IMR-90 (cell line): ENCODE results near the gene OR6C2. TPM values are rescaled to one million over a fixed set of nuclear protein-coding genes. Genes with fewer than 3 reads are reported as not detected.

Experiments
- ATAC-seq: fragments of 200-7000 bp; cut with Tn5 transposase; 2 replicates; pipeline ENCODE4 v1.9.1; 2020; ENCODE audit warnings: low read depth, mild to moderate bottlenecking, moderate library complexity
- BruUV-seq: library from RNA; stranded (reverse); fragments of 400-500 nt; replicated peaks from 2 replicates; lab custom pipeline; 2021; lab: Mats Ljungman, UMichigan
- CTCF ChIA-PET: fragments of 300-600 bp; formaldehyde crosslinking; extraction: SDS; loops from one replicate; lab custom pipeline; 2021; ENCODE audit warnings: antibody characterized with exemption; lab: Yijun Ruan, JAX
- POLR2A ChIA-PET: fragments of 300-600 bp; sonication (Branson Sonifier 250); formaldehyde crosslinking; loops from one replicate; lab custom pipeline; 2022; ENCODE audit warnings: antibody characterized with exemption; ENCODE audit not compliant: unreplicated experiment; lab: Charles Lee
- DNase-seq: peaks from one replicate; pipeline ENCODE4 v3.0.0; 2013
- H2AFZ ChIP-seq: replicated peaks from 2 replicates; pipeline ENCODE3; 2013; ENCODE audit warnings: low read length, mild to moderate bottlenecking; ENCODE audit not compliant: poor library complexity
- H2AK5ac ChIP-seq: 2 replicates; pipeline ENCODE4 v1.6.1; 2013; ENCODE audit warnings: low read depth, low read length, inconsistent platforms
- H2AK9ac ChIP-seq: replicated peaks from 2 replicates; pipeline ENCODE3; 2013; ENCODE audit warnings: mild to moderate bottlenecking, low read depth, low read length, moderate library complexity; ENCODE audit not compliant: poor library complexity
- H2BK120ac ChIP-seq: 2 replicates; pipeline ENCODE4 v1.6.1; 2013; ENCODE audit warnings: low read depth, low read length, inconsistent platforms
- H2BK15ac ChIP-seq: 3 replicates; pipeline ENCODE4 v1.6.1; 2013; ENCODE audit warnings: low read depth, low read length, inconsistent platforms
- H2BK20ac ChIP-seq: 2 replicates; pipeline ENCODE4 v1.6.1; 2013; ENCODE audit warnings: low read depth, mild to moderate bottlenecking, inconsistent platforms, low read length, moderate library complexity
- H2BK5ac ChIP-seq: 2 replicates; pipeline ENCODE4 v1.6.1; 2013; ENCODE audit warnings: mild to moderate bottlenecking, low read depth, low read length, inconsistent platforms; ENCODE audit not compliant: poor library complexity, severe bottlenecking
- H3K14ac ChIP-seq: replicated peaks from 2 replicates; pipeline ENCODE4 v1.6.1; 2013; ENCODE audit warnings: low read depth, low read length, inconsistent platforms
- H3K18ac ChIP-seq: 2 replicates; pipeline ENCODE4 v1.6.1; 2013; ENCODE audit warnings: low read depth, low read length, control low read depth
- H3K23ac ChIP-seq: 2 replicates; pipeline ENCODE4 v1.6.1; 2013; ENCODE audit warnings: low read depth, low read length, inconsistent platforms
- H3K27ac ChIP-seq: 2 replicates; pipeline ENCODE4 v1.5.1; 2013; ENCODE audit warnings: mild to moderate bottlenecking, control low read depth, low read length; ENCODE audit not compliant: insufficient read depth
- H3K27me3 ChIP-seq: 2 replicates; pipeline ENCODE4 v1.6.1; 2013; ENCODE audit warnings: low read length; ENCODE audit not compliant: control insufficient read depth, insufficient read depth
- H3K36me3 ChIP-seq: 2 replicates; pipeline ENCODE4 v1.6.1; 2013; ENCODE audit warnings: low read length, mixed read lengths; ENCODE audit not compliant: control insufficient read depth, insufficient read depth
- H3K4ac ChIP-seq: 2 replicates; pipeline ENCODE4 v1.6.1; 2013; ENCODE audit warnings: low read depth, low read length, inconsistent platforms
- H3K4me1 ChIP-seq: 2 replicates; pipeline ENCODE4 v1.6.1; 2013; ENCODE audit warnings: low read length, mixed read lengths; ENCODE audit not compliant: control insufficient read depth, insufficient read depth
- H3K4me2 ChIP-seq: 2 replicates; pipeline ENCODE4 v1.6.1; 2013; ENCODE audit warnings: low read depth, mild to moderate bottlenecking, control low read depth, low read length, moderate library complexity
- H3K4me3 ChIP-seq: 2 replicates; pipeline ENCODE4 v1.5.1; 2013; ENCODE audit warnings: low read depth, mild to moderate bottlenecking, control low read depth, low read length, moderate library complexity; ENCODE audit not compliant: insufficient read depth
- H3K56ac ChIP-seq: 2 replicates; pipeline ENCODE4 v1.6.1; 2013; ENCODE audit warnings: low read length, inconsistent platforms; ENCODE audit not compliant: insufficient read depth; ENCODE audit errors: extremely low read depth
- H3K79me1 ChIP-seq, 2 experiments: 2 replicates each; pipeline ENCODE4 v1.6.1; 2013; ENCODE audit warnings: low read length in 2 of 2, inconsistent platforms in 1 of 2, low read depth in 1 of 2
- H3K9ac ChIP-seq: 2 replicates; pipeline ENCODE4 v1.6.1; 2013; ENCODE audit warnings: low read depth, low read length, control low read depth
- H3K9me1 ChIP-seq: 2 replicates; pipeline ENCODE4 v1.6.1; 2013; ENCODE audit warnings: low read length, inconsistent platforms; ENCODE audit not compliant: insufficient read depth
- H3K9me3 ChIP-seq: 2 replicates; pipeline ENCODE4 v1.6.1; 2013; ENCODE audit warnings: low read length; ENCODE audit not compliant: control insufficient read depth, insufficient read depth
- H4K20me1 ChIP-seq: 2 replicates; pipeline ENCODE4 v1.6.1; 2013; ENCODE audit warnings: low read length, inconsistent platforms; ENCODE audit not compliant: insufficient read depth
- H4K5ac ChIP-seq: 2 replicates; pipeline ENCODE4 v1.6.1; 2013; ENCODE audit warnings: mild to moderate bottlenecking, low read depth, low read length, control low read depth
- H4K8ac ChIP-seq, 2 experiments: 2 replicates each; pipeline ENCODE4 v1.6.1; 2013; ENCODE audit warnings: low read depth in 2 of 2, low read length in 2 of 2, control low read depth in 1 of 2, inconsistent platforms in 1 of 2
- H4K91ac ChIP-seq: 2 replicates; pipeline ENCODE4 v1.6.1; 2013; ENCODE audit warnings: low read depth, low read length, inconsistent platforms; ENCODE audit not compliant: insufficient read depth
- BHLHE40 ChIP-seq: fragments of 150-350 bp; IDR thresholded peaks from 2 replicates; pipeline ENCODE4 v1.6.1; 2016; ENCODE audit warnings: mild to moderate bottlenecking, low read depth, low read length
- CEBPB ChIP-seq: IDR thresholded peaks from 2 replicates; pipeline ENCODE4 v1.6.1; 2012; ENCODE audit warnings: low read depth, low read length, improper control_type of control experiment
- CHD1 ChIP-seq: IDR thresholded peaks from 2 replicates; pipeline ENCODE4 v1.6.1; 2012; ENCODE audit warnings: low read depth, low read length, improper control_type of control experiment
- FOS ChIP-seq: fragments of 150-350 bp; IDR thresholded peaks from 2 replicates; pipeline ENCODE4 v1.6.1; 2016; ENCODE audit warnings: low read depth, low read length
- MAFK ChIP-seq: IDR thresholded peaks from 2 replicates; pipeline ENCODE4 v1.6.1; 2012; ENCODE audit warnings: low read depth, low read length, improper control_type of control experiment
- MAZ ChIP-seq: IDR thresholded peaks from 2 replicates; pipeline ENCODE4 v1.6.1; 2012; ENCODE audit warnings: low read depth, mild to moderate bottlenecking, low read length, improper control_type of control experiment, moderate library complexity, borderline replicate concordance
- MXI1 ChIP-seq: IDR thresholded peaks from 2 replicates; pipeline ENCODE4 v1.6.1; 2012; ENCODE audit warnings: low read depth, mild to moderate bottlenecking, low read length, moderate library complexity, borderline replicate concordance
- NFE2L2 ChIP-seq: fragments of 150-350 bp; IDR thresholded peaks from 2 replicates; pipeline ENCODE4 v1.6.1; 2016; ENCODE audit warnings: low read depth, mild to moderate bottlenecking, low read length
- POLR2A ChIP-seq: IDR thresholded peaks from 2 replicates; pipeline ENCODE4 v1.6.1; 2012; ENCODE audit warnings: mild to moderate bottlenecking, low read depth, low read length
- RAD21 ChIP-seq: IDR thresholded peaks from 2 replicates; pipeline ENCODE4 v1.6.1; 2012; ENCODE audit warnings: low read length, improper control_type of control experiment
- RCOR1 ChIP-seq: IDR thresholded peaks from 2 replicates; pipeline ENCODE4 v1.6.1; 2012; ENCODE audit warnings: mild to moderate bottlenecking, low read length, improper control_type of control experiment; ENCODE audit not compliant: insufficient replicate concordance
- RFX5 ChIP-seq: IDR thresholded peaks from 2 replicates; pipeline ENCODE4 v1.8.0; 2012; ENCODE audit warnings: low read depth, mild to moderate bottlenecking, low read length, moderate library complexity
- SMC3 ChIP-seq: fragments of 150-350 bp; IDR thresholded peaks from 2 replicates; pipeline ENCODE4 v1.6.1; 2016; ENCODE audit warnings: low read depth, mild to moderate bottlenecking, antibody characterized with exemption, low read length, moderate library complexity
- WGBS, 2 experiments: methylation state at CpG; one replicate each; pipeline versions ENCODE4 v1.1.5 to v1.1.7; 2013; ENCODE audit warnings: missing lambda C conversion rate in 2 of 2; ENCODE audit not compliant: insufficient read length in 1 of 2; ENCODE audit errors: extremely low coverage in 2 of 2; 5-methylcytosine and 5-hydroxymethylcytosine counted together
- dilution Hi-C: fragments of 300-500 bp; cut with HindIII; formaldehyde crosslinking; loops from one replicate; pipeline ENCODE4 v1.14.3; 2018; ENCODE audit warnings: low sequenced_read_pairs; ENCODE audit not compliant: unreplicated experiment
- in situ Hi-C: fragments of 300-500 bp; cut with MboI; formaldehyde crosslinking; loops from 3 replicates; pipeline ENCODE4 v1.14.3; 2019; ENCODE audit warnings: low sequenced_read_pairs, inconsistent platforms, mixed read lengths
- intact Hi-C: fragments of 100-400 bp; cut with micrococcal nuclease; formaldehyde crosslinking; loops from 2 replicates; pipeline ENCODE4 v1.10.0; 2022
- polyA plus RNA-seq, 3 experiments: library from polyadenylated mRNA; depleted of rRNA; stranded (reverse); fragments of >200 nt; gene quantifications; 2 replicates each; pipeline ENCODE4 v1.2.3, GENCODE V29; 2012; ENCODE audit warnings: low replicate concordance in 1 of 3
- total RNA-seq: library from RNA; depleted of rRNA; stranded (reverse); fragments of >200 nt; gene quantifications from 2 replicates; pipeline ENCODE4 v1.2.3, GENCODE V29; 2012
- TF ChIP-seq, protein P1 (sequence below): fragments of 150-350 bp; IDR thresholded peaks from 2 replicates; pipeline ENCODE4 v1.6.1; 2017; ENCODE audit warnings: mild to moderate bottlenecking, antibody characterized with exemption, low read length, low read depth
- TF ChIP-seq, protein P2 (sequence below): conservative IDR thresholded peaks from 2 replicates; pipeline ENCODE4 v1.5.1; 2012; ENCODE audit warnings: mild to moderate bottlenecking, low read depth, low read length, improper control_type of control experiment
- TF ChIP-seq, protein P3 (sequence below): fragments of 150-350 bp; IDR thresholded peaks from 2 replicates; pipeline ENCODE4 v1.6.1; 2016; ENCODE audit warnings: low read depth, mild to moderate bottlenecking, low read length, moderate library complexity, borderline replicate concordance

OR6C2 gene
- total and polyA plus RNA-seq, 2 of the 4 experiments (the other 2 are of a cell fraction) = not detected

DNA sequence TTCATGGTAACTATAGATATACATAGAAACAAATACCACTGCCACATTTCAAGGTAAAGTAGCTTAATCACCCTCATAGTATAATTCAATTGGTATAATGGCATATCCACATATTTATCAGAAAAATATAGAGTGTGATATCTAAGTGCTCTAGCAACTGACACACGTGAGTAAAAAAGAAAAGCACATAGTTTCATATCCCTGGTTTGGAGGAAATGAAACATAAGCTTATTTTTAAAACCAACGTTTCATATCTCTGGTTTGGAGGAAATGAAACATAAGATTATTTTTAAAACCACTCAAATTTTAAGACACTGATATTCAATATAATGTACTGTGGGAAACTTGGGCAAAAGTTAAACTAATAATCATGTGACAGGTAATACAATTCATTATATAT, 24.0 kb downstream of the OR6C2 start:
- H3K27ac ChIP-seq = no peak overlapping the region
- H2AK5ac ChIP-seq = no peak overlapping the region
- no TSS peak for BruUV-seq
- H2BK15ac ChIP-seq = no peak overlapping the region
- no peak overlapping the region for H4K5ac ChIP-seq
- no peaks in the 10 kb centered on the region for H3K9me1 ChIP-seq
- H3K23ac ChIP-seq = no peak overlapping the region
- no peak for DNase-seq
- no peak overlapping the region for H2BK20ac ChIP-seq
- H2AFZ ChIP-seq = no peak overlapping the region
- ATAC-seq = no peak
- no peak overlapping the region for H2BK120ac ChIP-seq
- in situ Hi-C loops = no loop called here
- ChIA-PET POLR2A (no interaction called here), CTCF (no interaction called here)
- no peaks in the 10 kb centered on the region for H3K4me1 ChIP-seq
- no peak overlapping the region for H2BK5ac ChIP-seq
- TF ChIP-seq CEBPB (no peak), MAFK (no peak), NFE2L2 (no peak), MAZ (no peak), SMC3 (no peak), FOS (no peak), RCOR1 (no peak), BHLHE40 (no peak), CHD1 (no peak), RFX5 (no peak), MXI1 (no peak), POLR2A (no peak), RAD21 (no peak)
- TF ChIP-seq, protein P1, sequence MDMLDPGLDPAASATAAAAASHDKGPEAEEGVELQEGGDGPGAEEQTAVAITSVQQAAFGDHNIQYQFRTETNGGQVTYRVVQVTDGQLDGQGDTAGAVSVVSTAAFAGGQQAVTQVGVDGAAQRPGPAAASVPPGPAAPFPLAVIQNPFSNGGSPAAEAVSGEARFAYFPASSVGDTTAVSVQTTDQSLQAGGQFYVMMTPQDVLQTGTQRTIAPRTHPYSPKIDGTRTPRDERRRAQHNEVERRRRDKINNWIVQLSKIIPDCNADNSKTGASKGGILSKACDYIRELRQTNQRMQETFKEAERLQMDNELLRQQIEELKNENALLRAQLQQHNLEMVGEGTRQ = no peak
- TF ChIP-seq, protein P2, sequence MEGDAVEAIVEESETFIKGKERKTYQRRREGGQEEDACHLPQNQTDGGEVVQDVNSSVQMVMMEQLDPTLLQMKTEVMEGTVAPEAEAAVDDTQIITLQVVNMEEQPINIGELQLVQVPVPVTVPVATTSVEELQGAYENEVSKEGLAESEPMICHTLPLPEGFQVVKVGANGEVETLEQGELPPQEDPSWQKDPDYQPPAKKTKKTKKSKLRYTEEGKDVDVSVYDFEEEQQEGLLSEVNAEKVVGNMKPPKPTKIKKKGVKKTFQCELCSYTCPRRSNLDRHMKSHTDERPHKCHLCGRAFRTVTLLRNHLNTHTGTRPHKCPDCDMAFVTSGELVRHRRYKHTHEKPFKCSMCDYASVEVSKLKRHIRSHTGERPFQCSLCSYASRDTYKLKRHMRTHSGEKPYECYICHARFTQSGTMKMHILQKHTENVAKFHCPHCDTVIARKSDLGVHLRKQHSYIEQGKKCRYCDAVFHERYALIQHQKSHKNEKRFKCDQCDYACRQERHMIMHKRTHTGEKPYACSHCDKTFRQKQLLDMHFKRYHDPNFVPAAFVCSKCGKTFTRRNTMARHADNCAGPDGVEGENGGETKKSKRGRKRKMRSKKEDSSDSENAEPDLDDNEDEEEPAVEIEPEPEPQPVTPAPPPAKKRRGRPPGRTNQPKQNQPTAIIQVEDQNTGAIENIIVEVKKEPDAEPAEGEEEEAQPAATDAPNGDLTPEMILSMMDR = no peak
- TF ChIP-seq, protein P3, sequence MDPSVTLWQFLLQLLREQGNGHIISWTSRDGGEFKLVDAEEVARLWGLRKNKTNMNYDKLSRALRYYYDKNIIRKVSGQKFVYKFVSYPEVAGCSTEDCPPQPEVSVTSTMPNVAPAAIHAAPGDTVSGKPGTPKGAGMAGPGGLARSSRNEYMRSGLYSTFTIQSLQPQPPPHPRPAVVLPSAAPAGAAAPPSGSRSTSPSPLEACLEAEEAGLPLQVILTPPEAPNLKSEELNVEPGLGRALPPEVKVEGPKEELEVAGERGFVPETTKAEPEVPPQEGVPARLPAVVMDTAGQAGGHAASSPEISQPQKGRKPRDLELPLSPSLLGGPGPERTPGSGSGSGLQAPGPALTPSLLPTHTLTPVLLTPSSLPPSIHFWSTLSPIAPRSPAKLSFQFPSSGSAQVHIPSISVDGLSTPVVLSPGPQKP = no peak
- no peak overlapping the region for H4K8ac ChIP-seq
- H3K4ac ChIP-seq = no peak overlapping the region
- no peak overlapping the region for H3K4me3 ChIP-seq
- H3K18ac ChIP-seq = no peak overlapping the region
- intact Hi-C loops = no loop called here
- H3K36me3 ChIP-seq = no peaks in the 10 kb centered on the region
- no peaks in the 10 kb centered on the region for H3K27me3 ChIP-seq
- H4K20me1 ChIP-seq = no peaks in the 10 kb centered on the region
- dilution Hi-C loops = no loop called here
- no peak overlapping the region for H3K14ac ChIP-seq
- no peak overlapping the region for H3K56ac ChIP-seq
- H3K4me2 ChIP-seq = no peak overlapping the region
- WGBS, 2 experiments = no CpG with 5 or more reads among the region's 2 CpGs
- no peaks in the 10 kb centered on the region for H3K9me3 ChIP-seq
- no peak overlapping the region for H4K91ac ChIP-seq
- H2AK9ac ChIP-seq = no peak overlapping the region
- H3K79me1 ChIP-seq = no peaks in the 10 kb centered on the region
- H3K9ac ChIP-seq = no peak overlapping the region
